Activated CD4-positive, alpha-beta T cell treated with anti-CD3 and anti-CD28 coated beads for 4 hours (primary cell): ENCODE measurements around the gene UBLCP1.
"Not testable (repeated sequence)": the region's sequence is repeated elsewhere in the genome, so short reads cannot be mapped to it uniquely, and the experiment has no call there.

ENCODE experiments used
- DNase-seq, 2 donors: peaks; one replicate each; pipeline ENCODE4 v3.0.0-alpha.2; 2020

The UBLCP1 gene

DNA sequence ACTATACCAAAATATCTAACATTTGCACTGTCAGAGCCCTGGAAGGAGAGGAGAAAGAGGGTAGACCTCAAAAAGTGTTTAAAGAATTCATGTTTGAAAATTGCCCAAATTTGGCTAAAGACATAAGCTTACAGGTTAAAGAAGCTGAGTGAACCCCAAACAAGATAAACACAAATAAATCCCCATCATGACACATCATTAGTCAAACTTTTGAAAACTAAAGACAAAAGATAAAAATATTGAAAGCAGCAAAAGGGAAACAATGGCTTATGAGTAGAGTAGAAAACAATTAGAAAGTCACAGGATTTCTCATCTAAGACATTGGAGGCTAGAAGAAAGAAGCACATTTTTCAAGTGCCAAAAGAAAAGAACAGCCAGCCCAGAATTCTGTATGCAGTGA is 6.1 kb upstream of the UBLCP1 start:
- DNase-seq: no peak

DNA sequence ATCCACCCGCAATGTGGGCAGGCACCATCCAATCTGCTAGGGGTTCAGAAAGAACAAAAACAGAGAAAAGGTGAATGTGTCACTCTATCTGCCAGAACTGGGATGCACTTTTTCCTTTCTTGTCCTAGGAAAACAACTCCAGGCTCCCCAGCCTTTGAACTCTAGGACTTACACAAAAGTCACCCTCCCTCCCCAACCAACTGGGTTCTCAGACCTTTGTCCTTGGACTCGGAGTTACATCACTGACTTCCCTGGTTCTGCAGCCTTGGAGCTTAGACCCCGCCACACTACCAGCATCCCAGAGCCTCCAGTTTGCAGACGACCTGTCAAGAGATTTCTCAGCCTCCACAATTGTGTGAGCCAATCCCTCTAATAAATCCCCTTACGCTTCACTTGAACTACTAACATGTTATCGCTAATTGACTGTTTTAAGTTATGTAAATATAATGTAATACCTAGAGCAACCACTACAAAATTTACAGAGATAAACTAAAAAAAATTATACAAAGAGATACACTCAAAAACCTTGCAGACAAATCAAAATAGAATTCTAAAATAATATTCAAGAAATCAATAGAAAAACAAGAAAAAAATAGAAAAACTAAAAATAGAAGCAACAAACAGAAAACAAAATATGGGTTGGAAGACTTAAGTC is 5.3 kb upstream of the UBLCP1 start:
- DNase-seq: no peak

GRCh38 chr5:159258361-159258760 is 4.7 kb upstream of the UBLCP1 start:
- DNase-seq: no peak

GRCh38 chr5:159260212-159260611 is 2.9 kb upstream of the UBLCP1 start:
- DNase-seq: not testable (repeated sequence)

DNA sequence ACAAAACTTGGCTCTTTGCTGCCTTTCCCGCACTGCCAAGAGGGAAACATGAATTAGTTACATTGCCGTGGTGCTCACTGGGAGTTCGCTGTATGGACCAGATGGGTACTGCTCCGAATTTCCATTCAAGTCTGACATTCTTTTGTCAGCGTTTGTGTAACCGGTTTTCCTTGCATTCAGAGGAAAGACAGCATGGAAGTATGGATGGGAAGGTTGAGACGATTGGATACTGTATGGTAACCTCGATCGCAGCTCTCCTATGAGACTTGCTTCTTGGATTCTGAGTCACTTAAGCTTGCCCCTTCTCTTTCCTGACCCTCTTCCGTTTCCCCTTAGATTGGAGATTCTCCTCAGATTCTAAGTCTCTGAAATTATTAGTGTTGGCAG is 625 bp upstream of the UBLCP1 start:
- DNase-seq: no peak

DNA sequence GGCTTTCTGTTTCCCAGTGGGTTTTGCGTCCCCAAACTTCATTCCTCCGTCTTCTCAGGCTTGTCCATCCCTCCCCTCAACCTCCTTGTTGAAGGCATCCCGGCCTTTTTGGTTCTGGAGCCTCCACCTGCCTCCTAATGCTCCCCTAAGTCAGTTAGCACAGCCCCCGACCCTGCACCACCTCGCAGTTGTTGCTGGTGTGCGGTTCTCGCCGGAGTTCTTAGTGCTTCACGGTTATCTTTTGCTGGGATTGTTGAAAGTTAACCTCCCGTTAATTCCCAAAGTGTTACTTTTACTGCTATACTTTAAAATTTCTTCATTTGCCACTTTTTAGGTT is 447 bp downstream of the UBLCP1 start:
- no peak for DNase-seq

GRCh38 chr5:159266764-159267163 is 3.7 kb downstream of the UBLCP1 start:
- DNase-seq: not testable (repeated sequence)

GRCh38 chr5:159269723-159270122 is 6.6 kb downstream of the UBLCP1 start:
- DNase-seq: no peak

GRCh38 chr5:159273923-159274322 is 10.8 kb downstream of the UBLCP1 start:
- DNase-seq: no peak

DNA sequence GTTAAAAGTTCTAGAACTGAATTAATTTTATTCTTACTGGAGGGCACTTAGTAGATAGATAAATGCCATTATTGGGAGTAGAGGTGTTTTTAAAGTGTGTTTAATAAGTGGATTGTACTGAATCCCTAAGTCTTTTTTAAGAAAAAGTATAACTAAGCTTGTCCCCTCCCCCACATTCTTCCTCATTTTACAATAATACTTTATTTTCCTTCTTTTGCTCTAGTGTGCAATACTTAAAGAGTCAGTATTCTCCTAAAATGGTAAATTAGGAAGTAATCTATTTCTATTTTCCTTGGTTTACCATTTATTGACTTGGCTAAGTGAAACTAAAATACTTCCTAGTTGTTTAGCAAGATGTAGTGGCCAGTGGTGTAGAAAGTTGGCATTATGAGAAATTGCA is 11.6 kb downstream of the UBLCP1 start:
- DNase-seq: no peak

DNA sequence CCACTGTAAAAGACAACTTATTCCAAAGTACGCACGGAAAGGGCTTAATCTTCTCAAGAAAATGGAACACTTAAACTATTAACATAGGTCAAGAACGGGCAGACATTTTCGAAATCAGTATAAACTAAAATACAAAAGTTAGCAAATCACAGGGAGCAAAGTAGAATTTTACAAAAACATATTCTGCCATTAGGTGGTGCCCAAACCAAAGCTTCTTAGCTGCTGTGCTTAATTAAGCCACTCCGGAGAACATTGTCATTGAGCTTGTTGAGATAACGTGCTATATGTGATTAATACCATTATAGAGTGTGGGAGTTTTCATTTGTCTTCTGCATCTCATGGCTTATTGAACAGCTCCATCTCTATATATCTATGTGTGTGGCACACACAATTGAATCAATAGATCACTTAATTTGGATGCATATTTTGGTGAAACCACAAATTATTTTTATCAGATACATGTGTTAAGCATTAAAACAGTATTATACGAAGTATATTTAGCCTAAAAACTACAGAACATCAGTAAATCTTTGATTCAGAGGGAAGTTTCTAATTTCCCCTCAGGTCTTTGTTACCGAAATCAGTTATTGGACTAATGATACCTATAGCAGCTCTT is 23.4 kb downstream of the UBLCP1 start:
- peak in 1 of 2 donors; percentile 19 for DNase-seq

- no peak for DNase-seq
Observed at GRCh38 chr5:159290741-159291140, 27.7 kb downstream of the UBLCP1 start.

- DNase-seq: no peak
Observed at GRCh38 chr5:159294921-159295320, 31.8 kb downstream of the UBLCP1 start.

- not testable (repeated sequence) for DNase-seq
Observed at GRCh38 chr5:159297300-159297699, 34.2 kb downstream of the UBLCP1 start.

DNA sequence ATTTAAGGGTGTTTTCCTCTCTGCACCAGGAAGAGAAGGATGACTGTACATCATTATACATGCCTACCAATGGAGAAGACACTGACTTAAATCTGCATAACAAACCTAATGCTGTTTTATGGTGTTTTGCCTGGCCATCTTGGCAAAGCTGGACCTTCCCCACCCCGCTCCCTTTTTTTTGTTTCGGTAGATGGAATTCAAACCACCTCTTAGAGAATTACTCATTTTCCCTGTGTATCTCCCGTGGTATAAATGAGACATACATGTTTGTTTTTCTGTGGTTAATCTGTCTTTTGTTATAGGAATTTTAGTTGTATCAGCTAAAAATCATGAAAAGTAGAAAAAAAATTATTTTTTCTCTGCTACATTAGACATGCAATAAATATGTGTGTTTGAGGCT is 38.4 kb downstream of the UBLCP1 start:
- DNase-seq: no peak

- not testable (repeated sequence) for DNase-seq
Observed at GRCh38 chr5:159301929-159302860, 39.1 kb downstream of the UBLCP1 start.

GRCh38 chr5:159303286-159303685 is 40.2 kb downstream of the UBLCP1 start:
- DNase-seq: no peak

GRCh38 chr5:159304961-159305595 is 42.0 kb downstream of the UBLCP1 start:
- no peak for DNase-seq

- no peak for DNase-seq
Observed at GRCh38 chr5:159309689-159310433, 46.8 kb downstream of the UBLCP1 start.

GRCh38 chr5:159310511-159310910 is 47.4 kb downstream of the UBLCP1 start:
- DNase-seq: peak; percentile 17

GRCh38 chr5:159311063-159311462 is 48.0 kb downstream of the UBLCP1 start:
- no peak for DNase-seq

GRCh38 chr5:159313197-159313596 is 50.1 kb downstream of the UBLCP1 start:
- no peak for DNase-seq
